SU-DHL-6 (cell line): Measurements from ENCODE around the gene CBLN1.

Experiments used
- EZH2phosphoT487 ChIP-seq: fragments of 200-600 bp; sonication (generic), shearing (Covaris generic); conservative IDR thresholded peaks from 2 replicates; pipeline ENCODE4 v1.6.1; 2018; ENCODE audit warnings: mild to moderate bottlenecking, antibody characterized with exemption, low read length, moderate library complexity, mixed read lengths
- TF ChIP-seq, protein P1 (sequence below): fragments of 200-600 bp; sonication (generic); IDR thresholded peaks from one replicate; pipeline ENCODE4 v1.5.1; 2017; ENCODE audit warnings: antibody characterized with exemption, mild to moderate bottlenecking, low read length, moderate library complexity; ENCODE audit not compliant: insufficient read depth, poor library complexity, severe bottlenecking

DNA sequence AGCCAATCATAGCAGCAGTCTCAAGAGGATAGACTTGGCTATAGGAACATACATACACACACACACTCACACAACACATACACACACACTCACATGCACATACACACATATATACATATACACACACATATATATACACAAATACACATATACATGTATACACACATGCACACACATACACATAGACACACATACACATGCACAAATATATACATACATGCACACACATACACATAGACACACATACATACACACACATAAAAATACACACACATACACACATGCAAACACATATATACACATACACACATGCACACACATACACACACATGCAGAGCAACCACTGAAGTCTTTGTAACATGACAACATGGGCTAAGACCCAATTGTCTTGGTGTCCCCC lies 19.7 kb downstream of the CBLN1 start:
- TF ChIP-seq, protein P1, sequence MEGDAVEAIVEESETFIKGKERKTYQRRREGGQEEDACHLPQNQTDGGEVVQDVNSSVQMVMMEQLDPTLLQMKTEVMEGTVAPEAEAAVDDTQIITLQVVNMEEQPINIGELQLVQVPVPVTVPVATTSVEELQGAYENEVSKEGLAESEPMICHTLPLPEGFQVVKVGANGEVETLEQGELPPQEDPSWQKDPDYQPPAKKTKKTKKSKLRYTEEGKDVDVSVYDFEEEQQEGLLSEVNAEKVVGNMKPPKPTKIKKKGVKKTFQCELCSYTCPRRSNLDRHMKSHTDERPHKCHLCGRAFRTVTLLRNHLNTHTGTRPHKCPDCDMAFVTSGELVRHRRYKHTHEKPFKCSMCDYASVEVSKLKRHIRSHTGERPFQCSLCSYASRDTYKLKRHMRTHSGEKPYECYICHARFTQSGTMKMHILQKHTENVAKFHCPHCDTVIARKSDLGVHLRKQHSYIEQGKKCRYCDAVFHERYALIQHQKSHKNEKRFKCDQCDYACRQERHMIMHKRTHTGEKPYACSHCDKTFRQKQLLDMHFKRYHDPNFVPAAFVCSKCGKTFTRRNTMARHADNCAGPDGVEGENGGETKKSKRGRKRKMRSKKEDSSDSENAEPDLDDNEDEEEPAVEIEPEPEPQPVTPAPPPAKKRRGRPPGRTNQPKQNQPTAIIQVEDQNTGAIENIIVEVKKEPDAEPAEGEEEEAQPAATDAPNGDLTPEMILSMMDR = no peak
- no peak for TF ChIP-seq EZH2phosphoT487
